Neutrophil (primary cell): ENCODE results near the gene PKP4.
"Not testable (repeated sequence)": the region's sequence is repeated elsewhere in the genome, so short reads cannot be mapped to it uniquely, and the experiment has no call there.

ENCODE experiments used
- H3K27ac ChIP-seq: fragments of 200-600 bp; sonication (generic); 2 replicates; pipeline ENCODE4 v1.5.1; 2016; ENCODE audit warnings: mild to moderate bottlenecking, moderate library complexity
- H3K27me3 ChIP-seq: fragments of 200-600 bp; sonication (generic); 2 replicates; pipeline ENCODE4 v1.6.0; 2016; ENCODE audit warnings: mild to moderate bottlenecking
- H3K36me3 ChIP-seq: fragments of 200-600 bp; sonication (generic); 2 replicates; pipeline ENCODE4 v1.5.1; 2017
- H3K4me1 ChIP-seq, 2 experiments: fragments of 200-600 bp in 1 of 2; sonication (generic) in 1 of 2; 1 replicate in 1 of 2; 2 replicates in 1 of 2; pipeline versions ENCODE4 v1.5.1 to v1.6.1; 2013 to 2016; ENCODE audit warnings: low read depth in 1 of 2, low read length in 1 of 2, mild to moderate bottlenecking in 1 of 2, moderate library complexity in 1 of 2; ENCODE audit not compliant: control insufficient read depth in 1 of 2, insufficient read depth in 1 of 2
- H3K4me3 ChIP-seq, 2 experiments: fragments of 200-600 bp in 1 of 2; sonication (generic) in 1 of 2; 1 replicate in 1 of 2; 2 replicates in 1 of 2; pipeline ENCODE4 v1.5.1; 2013 to 2016; ENCODE audit warnings: low read depth in 1 of 2, low read length in 1 of 2, mild to moderate bottlenecking in 1 of 2, moderate library complexity in 1 of 2
- H3K9me3 ChIP-seq: fragments of 200-600 bp; sonication (generic); 2 replicates; pipeline ENCODE4 v1.5.1; 2016
- TF ChIP-seq, protein P1 (sequence below): fragments of 200-600 bp; sonication (generic); IDR thresholded peaks from 2 replicates; pipeline ENCODE4 v1.5.1; 2016; ENCODE audit warnings: antibody characterized with exemption

The PKP4 gene

DNA sequence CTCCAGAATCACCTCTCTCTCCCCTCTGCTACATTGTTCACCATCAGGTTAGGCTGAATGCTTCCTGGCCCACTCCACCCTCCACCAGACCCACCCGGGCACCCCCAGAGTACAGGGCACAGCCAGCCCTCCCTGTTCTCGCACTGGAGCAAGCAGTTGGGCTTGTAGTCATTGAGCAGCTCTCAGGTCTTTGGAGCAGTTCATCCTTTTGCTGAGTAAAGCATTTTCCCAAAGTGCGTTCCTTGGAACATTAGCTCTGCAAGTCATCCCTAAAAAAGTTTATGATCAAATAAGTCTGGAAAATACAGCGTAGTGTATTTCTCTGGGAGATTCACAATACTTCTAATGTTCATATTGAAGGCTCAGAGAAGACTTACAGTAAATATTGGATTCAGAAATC is 234.9 kb downstream of the PKP4 start:
- no peaks in the 10 kb centered on the region for H3K4me1 ChIP-seq
- TF ChIP-seq, protein P1, sequence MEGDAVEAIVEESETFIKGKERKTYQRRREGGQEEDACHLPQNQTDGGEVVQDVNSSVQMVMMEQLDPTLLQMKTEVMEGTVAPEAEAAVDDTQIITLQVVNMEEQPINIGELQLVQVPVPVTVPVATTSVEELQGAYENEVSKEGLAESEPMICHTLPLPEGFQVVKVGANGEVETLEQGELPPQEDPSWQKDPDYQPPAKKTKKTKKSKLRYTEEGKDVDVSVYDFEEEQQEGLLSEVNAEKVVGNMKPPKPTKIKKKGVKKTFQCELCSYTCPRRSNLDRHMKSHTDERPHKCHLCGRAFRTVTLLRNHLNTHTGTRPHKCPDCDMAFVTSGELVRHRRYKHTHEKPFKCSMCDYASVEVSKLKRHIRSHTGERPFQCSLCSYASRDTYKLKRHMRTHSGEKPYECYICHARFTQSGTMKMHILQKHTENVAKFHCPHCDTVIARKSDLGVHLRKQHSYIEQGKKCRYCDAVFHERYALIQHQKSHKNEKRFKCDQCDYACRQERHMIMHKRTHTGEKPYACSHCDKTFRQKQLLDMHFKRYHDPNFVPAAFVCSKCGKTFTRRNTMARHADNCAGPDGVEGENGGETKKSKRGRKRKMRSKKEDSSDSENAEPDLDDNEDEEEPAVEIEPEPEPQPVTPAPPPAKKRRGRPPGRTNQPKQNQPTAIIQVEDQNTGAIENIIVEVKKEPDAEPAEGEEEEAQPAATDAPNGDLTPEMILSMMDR: no peak

DNA sequence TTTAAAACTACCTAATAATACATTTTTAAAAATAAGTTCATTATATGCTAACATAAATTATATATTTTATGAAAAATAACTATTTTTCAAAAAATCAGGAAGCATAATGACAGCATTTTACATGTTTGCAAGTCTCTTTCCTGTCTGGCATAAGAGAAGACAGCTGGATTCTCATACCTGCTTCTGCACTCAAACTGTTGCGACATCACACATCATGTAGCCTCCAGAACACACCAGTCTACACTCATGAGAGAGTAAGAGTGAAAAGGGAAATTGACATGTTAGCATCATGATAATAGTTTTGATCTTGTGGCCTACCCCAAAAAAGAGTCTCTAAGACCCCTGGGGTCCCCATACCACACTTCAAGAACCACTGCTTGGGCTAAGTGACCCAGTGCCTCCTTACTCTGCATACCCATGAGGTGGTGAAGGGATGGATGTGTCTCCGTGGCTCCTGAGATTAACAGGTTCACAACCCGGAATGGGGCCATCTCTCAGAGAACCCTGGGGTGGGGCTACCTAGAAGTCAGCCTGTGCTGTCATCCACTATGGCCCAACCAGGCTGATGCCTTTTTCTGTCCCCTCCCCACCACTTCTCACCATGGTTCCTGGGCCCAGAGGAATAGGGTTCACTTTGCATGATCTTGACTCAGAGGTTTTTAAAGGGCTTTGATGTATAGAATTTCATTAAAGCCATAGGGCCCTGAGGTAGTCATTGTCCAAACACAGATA is 235.8 kb downstream of the PKP4 start:
- TF ChIP-seq, protein P1: no peak
- H3K9me3 ChIP-seq: no peaks in the 10 kb centered on the region
- H3K4me3 ChIP-seq: no peak overlapping the region
- H3K27ac ChIP-seq: no peak overlapping the region
- H3K27me3 ChIP-seq: no peaks in the 10 kb centered on the region
- H3K4me1 ChIP-seq: no peaks in the 10 kb centered on the region
- no peaks in the 10 kb centered on the region for H3K36me3 ChIP-seq

More for the DNA sequence above, 234.9 kb downstream of the PKP4 start:
- no peaks in the 10 kb centered on the region for H3K27me3 ChIP-seq
- H3K36me3 ChIP-seq: no peaks in the 10 kb centered on the region
- H3K27ac ChIP-seq: no peak overlapping the region
- no peak overlapping the region for H3K4me3 ChIP-seq
- no peaks in the 10 kb centered on the region for H3K9me3 ChIP-seq

DNA sequence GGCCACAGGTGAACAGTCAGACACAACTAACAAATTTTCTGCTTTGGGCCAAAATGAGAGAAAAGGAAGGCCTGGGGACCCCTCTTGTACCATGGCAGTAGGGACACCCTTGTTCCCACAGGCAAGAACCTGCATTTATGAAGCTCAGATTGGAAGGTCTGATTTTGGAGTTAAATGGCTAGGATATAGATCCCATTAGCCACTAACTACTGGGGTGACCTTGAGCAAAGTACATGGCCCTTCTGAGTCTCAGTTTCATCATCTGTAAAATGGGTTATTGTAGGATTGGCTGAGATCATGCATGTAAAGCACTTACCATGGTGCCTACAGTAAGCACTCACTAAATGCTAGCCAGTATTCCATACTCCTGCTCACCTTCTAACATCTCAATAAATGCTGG is 236.7 kb downstream of the PKP4 start:
- Histone ChIP-seq H3K36me3 (no peaks in the 10 kb centered on the region), H3K4me3 (no peak overlapping the region), H3K9me3 (no peaks in the 10 kb centered on the region), H3K27me3 (no peaks in the 10 kb centered on the region), H3K4me1 (no peaks in the 10 kb centered on the region), H3K27ac (no peak overlapping the region)
- TF ChIP-seq, protein P1: no peak

DNA sequence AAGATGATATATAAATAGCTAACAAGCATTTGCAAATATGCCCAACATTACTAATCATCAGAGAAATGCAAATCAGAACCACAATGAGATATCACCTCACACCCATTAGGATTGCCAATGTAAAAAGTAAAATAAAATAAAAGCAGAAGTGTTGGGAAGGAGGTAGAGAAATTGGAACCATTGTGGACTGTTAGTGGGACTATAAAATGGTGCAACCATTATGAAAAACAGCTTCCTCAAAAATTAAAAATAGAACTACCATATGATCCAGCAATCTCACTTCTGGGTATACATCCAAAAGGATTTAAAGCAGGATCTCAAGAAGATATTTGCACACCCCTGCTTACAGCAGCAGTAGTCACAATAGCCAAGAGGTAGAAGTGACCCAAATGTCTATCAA is 238.6 kb downstream of the PKP4 start:
- H3K4me3 ChIP-seq: no peak overlapping the region
- H3K27me3 ChIP-seq: no peaks in the 10 kb centered on the region
- no peak overlapping the region for H3K27ac ChIP-seq
- H3K36me3 ChIP-seq: no peaks in the 10 kb centered on the region
- no peaks in the 10 kb centered on the region for H3K4me1 ChIP-seq
- H3K9me3 ChIP-seq: no peaks in the 10 kb centered on the region
- TF ChIP-seq, protein P1: no peak

DNA sequence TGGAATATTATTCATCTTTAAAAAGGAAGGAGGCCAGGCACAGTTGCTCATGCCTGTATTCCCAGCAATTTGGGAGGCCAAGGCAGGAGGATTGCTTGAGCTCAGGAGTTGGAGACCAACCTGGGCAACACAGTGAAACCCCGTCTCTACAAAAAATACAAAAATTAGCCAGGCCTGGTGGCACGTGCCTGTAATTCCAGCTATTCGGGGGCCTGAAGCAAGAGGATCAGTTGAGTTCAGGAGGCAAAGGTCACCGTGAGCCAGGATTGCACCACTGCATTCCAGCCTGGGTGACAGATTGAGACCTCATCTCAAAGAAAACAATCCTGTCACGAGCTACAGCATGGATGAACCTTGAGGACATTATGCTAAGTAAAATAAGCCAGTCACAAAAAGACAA is 239.0 kb downstream of the PKP4 start:
- not testable (repeated sequence) for H3K4me1 ChIP-seq, H3K9me3 ChIP-seq, H3K4me3 ChIP-seq, H3K36me3 ChIP-seq, H3K27ac ChIP-seq, H3K27me3 ChIP-seq

DNA sequence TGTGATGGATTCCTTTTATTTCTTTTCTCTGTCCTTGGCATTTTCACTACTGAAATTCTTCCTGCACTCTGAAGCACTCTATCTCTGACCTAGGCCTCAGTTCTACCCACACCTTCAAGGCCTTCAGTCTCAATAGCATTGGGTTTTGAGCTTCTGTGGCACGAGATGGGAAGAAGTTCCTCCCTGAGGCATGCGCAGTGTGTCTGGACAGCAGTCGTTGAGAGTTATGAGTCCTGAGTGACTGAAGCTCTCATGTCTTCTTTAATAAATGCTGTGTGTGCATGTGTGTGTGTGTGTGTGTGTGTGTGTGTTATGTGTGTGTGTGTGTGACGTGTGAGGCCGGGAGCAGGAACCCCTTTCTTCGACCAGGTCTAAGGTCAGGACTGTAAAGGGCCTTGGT is 242.6 kb downstream of the PKP4 start:
- TF ChIP-seq, protein P1: no peak
- Histone ChIP-seq H3K27ac (no peak overlapping the region), H3K4me3 (no peak overlapping the region), H3K9me3 (no peaks in the 10 kb centered on the region), H3K4me1 (no peaks in the 10 kb centered on the region), H3K36me3 (no peaks in the 10 kb centered on the region), H3K27me3 (no peaks in the 10 kb centered on the region)
